ENCODE data around the gene TAF9B.
A peak's percentile ranks its signal among the peaks of the same experiment; 100 is the strongest.
"Not testable (repeated sequence)": the region's sequence is repeated elsewhere in the genome, so short reads cannot be mapped to it uniquely, and the experiment has no call there.

TAF9B gene

DNA sequence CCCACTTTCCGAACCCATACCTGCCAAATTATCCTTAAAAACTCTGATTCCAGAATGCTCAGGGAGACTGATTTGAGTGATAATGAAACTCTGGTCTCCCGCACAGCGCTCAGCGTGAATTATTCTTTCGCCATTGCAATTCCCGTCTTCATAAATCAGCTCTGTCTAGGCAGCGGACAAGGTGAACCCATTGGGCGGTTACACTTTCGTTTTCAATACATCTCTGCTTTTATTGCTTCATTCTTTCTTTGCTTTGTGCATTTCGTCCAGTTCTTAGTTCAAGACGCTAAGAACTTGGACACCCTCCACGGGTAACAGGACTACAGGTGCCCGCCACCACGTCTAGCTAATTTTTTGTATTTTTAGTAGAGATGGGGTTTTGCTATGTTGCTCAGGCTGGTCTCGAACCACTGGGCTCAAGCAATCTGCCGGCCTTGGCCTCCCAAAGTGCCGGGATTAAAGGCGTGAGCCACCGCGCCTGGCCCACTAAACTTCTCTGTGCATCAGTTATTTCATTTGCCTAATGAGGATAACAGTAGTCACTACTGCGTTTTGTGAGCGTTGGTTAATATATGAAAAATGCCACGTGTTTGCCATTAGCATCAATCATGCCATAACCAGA is 36.3 kb downstream of the TAF9B start:
- no peak for DNase-seq (ENCODE audit: low read depth)
- TF ChIP-seq, protein P1, sequence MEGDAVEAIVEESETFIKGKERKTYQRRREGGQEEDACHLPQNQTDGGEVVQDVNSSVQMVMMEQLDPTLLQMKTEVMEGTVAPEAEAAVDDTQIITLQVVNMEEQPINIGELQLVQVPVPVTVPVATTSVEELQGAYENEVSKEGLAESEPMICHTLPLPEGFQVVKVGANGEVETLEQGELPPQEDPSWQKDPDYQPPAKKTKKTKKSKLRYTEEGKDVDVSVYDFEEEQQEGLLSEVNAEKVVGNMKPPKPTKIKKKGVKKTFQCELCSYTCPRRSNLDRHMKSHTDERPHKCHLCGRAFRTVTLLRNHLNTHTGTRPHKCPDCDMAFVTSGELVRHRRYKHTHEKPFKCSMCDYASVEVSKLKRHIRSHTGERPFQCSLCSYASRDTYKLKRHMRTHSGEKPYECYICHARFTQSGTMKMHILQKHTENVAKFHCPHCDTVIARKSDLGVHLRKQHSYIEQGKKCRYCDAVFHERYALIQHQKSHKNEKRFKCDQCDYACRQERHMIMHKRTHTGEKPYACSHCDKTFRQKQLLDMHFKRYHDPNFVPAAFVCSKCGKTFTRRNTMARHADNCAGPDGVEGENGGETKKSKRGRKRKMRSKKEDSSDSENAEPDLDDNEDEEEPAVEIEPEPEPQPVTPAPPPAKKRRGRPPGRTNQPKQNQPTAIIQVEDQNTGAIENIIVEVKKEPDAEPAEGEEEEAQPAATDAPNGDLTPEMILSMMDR (IDR thresholded peaks at IDR 0.05; ENCODE audit: control insufficient read depth, extremely low read depth, insufficient read depth) = no peak
- H3K4me3 ChIP-seq (ENCODE audit: low read depth, low read length) = peak overlapping the region; percentile 97

DNA sequence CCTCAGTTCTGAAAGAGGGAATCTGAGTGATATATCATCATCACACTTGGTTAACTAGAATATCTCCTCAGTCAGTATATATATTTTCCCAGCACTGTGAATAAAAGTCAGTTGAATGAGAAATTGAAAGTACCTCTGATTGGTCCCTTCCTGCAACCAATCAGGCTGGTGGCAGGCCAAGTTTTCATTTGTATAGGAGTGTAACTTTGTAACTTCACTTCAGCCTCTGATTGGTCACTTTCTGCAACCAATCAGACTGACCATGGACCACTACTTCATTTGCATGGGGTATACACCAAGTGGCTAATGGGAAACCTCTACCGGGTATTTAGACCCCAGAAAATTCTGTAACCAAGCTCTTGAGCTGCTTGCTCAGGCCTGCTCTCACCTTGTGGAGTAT is 37.4 kb downstream of the TAF9B start:
- TF ChIP-seq, protein P1 (IDR thresholded peaks at IDR 0.05; ENCODE audit: control insufficient read depth, extremely low read depth, insufficient read depth) = no peak
- no peak overlapping the region for H3K4me3 ChIP-seq (ENCODE audit: low read depth, low read length)
- no peak for DNase-seq (ENCODE audit: low read depth)

DNA sequence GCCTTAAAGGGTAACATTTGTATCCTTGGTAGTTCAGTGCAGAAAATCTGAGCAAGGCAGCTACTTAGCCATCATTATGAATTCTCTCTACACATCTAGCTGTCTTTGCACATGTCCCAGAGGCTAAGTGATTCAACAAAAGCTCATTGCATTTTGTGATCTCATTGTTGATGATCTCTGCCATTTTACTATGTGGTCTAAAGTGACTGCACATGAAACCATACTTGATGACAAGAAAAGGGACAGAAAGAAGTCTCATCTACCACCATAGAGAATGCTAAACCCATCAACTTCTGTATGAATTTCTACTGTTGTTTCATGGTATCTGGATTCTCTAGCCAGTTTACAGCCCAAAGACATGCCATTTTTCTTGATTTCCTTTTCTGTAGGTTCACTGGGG is 41.3 kb downstream of the TAF9B start:
- DNase-seq (ENCODE audit: low read depth) = no peak
- H3K4me3 ChIP-seq (ENCODE audit: low read depth, low read length) = no peak overlapping the region
- TF ChIP-seq, protein P1 (IDR thresholded peaks at IDR 0.05; ENCODE audit: control insufficient read depth, extremely low read depth, insufficient read depth) = no peak

DNA sequence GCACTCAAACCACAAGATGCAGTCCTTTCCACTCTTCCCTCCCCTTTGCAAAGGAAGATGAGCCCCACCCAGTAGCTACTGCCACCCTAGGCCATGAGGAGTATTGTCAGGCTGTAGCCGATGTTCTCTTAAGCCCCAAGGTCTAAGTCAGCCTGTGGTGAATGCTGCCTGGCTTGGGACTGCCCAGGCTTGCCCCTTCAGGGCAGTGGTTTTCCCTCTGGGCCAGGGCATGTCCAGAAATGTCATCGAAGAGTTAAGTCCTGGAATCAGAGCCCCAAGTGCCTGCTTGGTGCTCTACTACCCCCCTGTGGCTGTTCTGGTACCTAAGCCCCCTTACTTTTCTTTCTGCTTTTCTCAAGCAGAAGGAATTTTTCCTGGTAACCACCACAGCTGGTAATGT is 47.2 kb downstream of the TAF9B start:
- no peak for DNase-seq (ENCODE audit: low read depth)
- TF ChIP-seq, protein P1 (IDR thresholded peaks at IDR 0.05; ENCODE audit: control insufficient read depth, extremely low read depth, insufficient read depth) = no peak
- no peak overlapping the region for H3K4me3 ChIP-seq (ENCODE audit: low read depth, low read length)

DNA sequence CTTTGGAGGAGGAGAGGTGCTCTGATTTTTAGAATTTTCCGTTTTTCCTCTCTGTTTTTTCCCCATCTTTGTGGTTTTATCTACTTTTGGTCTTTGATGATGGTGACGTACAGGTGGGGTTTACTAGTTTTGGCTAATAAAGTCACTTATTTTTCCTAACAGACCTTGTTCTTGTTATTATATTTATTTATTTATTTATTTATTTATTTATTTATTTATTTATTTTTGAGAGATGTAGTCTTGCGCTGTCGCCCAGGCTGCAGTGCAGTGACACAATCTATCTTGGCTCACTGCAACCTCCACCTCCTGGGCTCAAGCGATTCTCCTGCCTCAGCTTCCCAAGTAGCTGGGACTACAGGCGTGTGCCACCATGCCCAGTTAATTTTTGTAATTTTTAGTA is 58.0 kb downstream of the TAF9B start:
- not testable (repeated sequence) for H3K4me3 ChIP-seq (ENCODE audit: low read depth, low read length); DNase-seq (ENCODE audit: low read depth)
